Cortex of kidney (tissue), 1 donor: ENCODE measurements around the gene SEMA3F.

Experiments
- DNase-seq: peaks from one replicate; lab custom pipeline; 2025; lab: John Stamatoyannopoulos, UW

SEMA3F gene

GRCh38 chr3:50132421-50133282 lies 22.5 kb upstream of the SEMA3F start:
- DNase-seq = no peak

GRCh38 chr3:50133283-50133615 lies 21.9 kb upstream of the SEMA3F start:
- no peak for DNase-seq

- DNase-seq = no peak
Measured at GRCh38 chr3:50134367-50134766, 20.8 kb upstream of the SEMA3F start.

- DNase-seq = no peak
Measured at GRCh38 chr3:50135964-50136363, 19.2 kb upstream of the SEMA3F start.

- no peak for DNase-seq
Measured at GRCh38 chr3:50136714-50137405, 18.3 kb upstream of the SEMA3F start.

- DNase-seq = no peak
Measured at GRCh38 chr3:50137531-50137930, 17.6 kb upstream of the SEMA3F start.

GRCh38 chr3:50138266-50139200 lies 16.6 kb upstream of the SEMA3F start:
- no peak for DNase-seq

- DNase-seq = no peak
Measured at GRCh38 chr3:50139308-50139707, 15.8 kb upstream of the SEMA3F start.

DNA sequence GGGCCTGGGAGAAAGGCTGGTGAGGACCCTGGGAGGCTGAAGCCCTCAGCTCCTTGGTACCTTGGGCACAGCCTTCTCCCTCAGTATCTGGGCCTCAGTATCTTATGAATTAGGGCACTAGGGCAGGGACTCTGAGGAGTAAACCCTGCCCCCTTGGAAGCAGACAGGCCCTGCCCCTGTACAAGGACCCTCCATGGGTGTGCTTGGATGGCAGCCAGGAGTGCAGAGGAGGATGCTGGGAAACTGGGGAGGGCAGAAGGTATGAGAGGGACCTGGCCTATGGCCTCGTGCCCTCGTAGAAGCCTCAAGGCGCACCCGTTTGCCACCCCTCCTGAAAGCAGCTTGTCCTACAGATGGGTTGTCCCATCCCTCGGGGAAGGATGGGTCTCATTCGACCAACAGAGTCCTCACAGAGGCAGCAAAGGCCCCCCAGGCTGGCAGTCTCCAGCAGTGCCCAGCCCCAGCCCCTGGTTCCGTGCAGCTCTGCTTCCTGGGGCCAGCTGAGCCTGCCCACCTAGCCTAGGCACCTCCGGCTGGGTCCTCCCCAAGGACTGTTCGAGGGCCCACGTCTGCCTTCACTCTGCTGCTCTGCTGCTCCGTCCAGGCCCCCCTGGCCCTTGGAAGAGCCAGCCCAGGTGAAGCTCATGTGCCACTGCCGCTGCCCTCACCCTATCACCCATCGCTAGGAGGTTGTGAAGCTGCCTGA lies 15.3 kb upstream of the SEMA3F start:
- DNase-seq = no peak

DNA sequence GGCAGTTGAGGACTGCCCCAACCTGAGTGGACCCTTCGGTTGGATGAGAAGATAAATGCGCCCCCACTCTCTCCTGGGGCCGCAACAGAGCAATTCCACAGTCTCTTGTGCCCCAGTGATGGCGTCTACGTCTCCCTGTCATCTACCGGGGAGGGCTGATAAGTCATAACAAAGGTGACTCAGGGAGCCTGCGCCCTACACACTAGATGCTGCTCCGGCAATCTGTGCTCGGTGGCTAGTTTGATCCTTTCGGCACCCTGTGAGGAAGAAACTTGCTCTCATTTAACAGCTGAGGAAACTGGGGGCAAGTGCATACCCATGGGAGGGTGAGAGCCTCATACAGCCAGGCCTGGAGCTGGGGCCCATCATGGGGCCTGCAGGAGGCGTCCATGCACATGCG lies 14.1 kb upstream of the SEMA3F start:
- DNase-seq = no peak

GRCh38 chr3:50146316-50146901 lies 8.7 kb upstream of the SEMA3F start:
- no peak for DNase-seq

DNA sequence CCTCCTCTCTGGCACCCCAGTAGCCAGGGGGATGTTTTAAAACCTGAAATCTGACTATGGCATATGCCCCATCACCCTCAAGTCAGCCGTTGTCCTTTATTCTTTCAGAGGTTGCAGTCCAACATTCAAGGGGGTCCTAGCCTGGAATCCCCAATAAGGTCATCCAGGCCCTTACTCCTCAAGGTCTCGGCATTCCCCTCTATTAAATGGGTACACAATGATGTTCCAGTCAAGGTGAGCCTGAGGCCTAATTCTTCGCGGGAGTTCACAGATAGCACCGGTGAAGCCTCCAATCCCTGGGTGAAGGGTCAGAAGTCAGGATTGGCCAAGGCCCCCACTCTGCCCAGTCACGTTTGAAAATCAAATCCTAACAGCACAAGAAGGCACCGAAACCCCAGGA lies 8.1 kb upstream of the SEMA3F start:
- DNase-seq = no peak

- no peak for DNase-seq
Measured at GRCh38 chr3:50147447-50147846, 7.7 kb upstream of the SEMA3F start.

- no peak for DNase-seq
Measured at GRCh38 chr3:50147861-50148260, 7.3 kb upstream of the SEMA3F start.

- no peak for DNase-seq
Measured at GRCh38 chr3:50150404-50150750, 4.7 kb upstream of the SEMA3F start.

DNA sequence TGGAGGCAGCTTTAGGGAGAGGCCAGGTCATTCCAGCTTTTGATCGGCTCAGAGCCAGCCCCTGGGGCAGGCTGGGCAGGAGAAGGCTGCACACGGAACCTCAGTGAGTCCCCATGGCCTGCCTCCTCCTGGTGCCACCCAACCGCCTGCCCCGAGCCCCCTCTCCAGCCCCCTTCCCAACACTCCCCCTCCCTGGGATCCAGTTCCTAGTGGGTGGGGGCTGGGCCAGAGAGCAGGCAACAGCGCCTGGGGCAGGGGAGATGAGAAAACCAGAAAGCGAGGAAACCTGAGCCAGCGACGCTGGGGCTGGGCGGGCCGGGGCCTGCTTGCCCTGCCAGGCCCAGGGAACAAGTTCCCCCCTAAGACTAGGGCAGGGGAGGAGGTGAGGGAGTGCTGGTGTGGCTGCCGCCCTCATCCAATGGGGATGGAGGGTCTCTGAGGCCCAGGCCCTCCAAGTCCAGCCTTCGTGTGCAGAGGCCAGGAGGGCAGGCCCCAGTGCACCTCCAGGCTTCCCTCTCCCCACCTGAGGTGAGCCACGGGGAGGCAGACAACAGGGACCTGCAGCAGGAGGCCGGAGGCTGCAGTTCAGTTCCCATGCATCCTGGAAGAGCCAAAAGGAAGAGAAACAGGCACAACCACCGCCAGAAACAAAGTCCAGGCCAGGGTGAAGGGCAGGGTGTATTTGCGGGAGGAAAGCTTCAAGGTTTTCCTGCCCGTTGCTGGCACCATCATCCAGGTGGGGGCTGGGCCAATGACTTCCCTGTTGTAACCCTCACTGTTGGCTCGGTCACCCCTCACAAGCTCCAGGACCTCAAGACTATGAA lies 4.0 kb upstream of the SEMA3F start:
- DNase-seq = no peak

DNA sequence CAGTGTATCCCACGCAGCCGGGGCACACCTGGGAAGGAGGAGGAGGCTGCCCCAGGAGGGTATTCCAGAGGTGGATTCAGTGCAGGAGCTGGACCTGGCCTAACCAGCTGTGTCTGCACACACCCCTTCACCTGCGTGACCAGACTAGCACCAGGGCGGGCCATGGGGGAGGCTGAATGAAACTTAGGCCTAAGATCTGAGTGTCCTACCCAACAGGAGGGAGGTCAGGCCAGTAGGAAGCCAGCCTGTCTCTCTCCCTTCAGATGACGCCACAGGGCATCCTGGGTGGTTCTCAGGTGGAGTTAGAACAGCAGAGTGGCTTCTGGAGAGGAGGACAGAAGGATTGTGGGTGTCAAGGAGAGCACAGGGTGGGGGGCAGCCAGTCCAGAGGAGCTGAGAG lies 3.4 kb upstream of the SEMA3F start:
- no peak for DNase-seq

DNA sequence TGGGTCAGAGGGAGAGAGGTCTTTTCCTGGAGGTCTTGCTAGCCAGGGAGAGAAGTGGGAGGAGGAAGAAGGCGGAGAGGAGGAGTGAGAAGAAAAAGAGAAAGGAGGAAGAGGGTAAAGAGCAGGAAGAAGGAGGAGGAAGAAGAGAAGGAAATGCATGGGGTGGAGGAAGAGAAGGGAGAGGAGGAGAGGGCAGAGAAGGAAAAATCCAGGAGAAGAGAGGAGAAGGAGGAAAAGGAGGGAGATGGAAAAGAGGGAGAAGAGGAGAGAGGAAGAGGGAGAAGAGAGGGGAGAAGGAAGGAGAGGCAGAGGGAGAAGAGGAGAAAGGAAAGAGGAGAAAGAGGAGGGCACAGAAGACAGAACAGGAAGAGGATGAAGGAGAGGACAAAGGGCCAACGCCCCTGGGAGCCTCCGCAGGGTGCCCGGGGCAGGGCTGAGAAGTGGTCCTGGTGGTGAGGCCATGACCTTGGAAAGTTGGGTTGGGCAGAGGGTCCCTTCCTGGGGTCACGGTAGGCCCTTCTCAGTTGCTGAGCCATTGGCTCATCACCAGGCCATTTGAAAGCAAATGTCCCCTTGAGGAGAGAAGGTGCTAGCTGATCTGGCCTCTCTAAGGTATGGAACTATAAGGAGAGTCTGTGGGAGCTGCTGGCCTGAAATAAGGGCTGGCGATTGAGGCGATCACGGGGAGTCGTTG lies 1.2 kb upstream of the SEMA3F start:
- DNase-seq = no peak

GRCh38 chr3:50154476-50154839 lies 666 bp upstream of the SEMA3F start:
- no peak for DNase-seq

DNA sequence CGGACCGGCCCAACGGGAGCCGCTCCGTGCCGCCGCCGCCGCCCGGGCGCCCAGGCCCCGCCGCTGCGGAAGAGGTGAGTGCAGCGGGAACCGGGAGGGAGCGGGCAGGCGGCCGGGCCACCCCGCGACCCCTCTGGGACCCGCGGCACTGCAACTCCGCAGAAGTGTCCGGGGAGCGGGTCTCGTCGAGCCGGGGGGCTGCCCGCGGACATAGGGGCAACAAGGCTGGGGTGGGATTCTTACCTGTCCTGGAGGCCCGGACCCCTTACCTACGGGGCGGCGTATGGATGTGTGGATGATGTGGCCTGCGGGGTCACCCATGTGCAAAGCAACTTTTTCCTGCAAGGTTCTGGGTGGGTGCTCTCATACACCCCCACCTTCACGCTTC lies 361 bp downstream of the SEMA3F start:
- no peak for DNase-seq
